GM13976 (cell line): ENCODE data around the gene PLCB1.

Experiments
- DNase-seq: peaks from one replicate; pipeline ENCODE4 v3.0.0; 2012; ENCODE audit warnings: low spot score
- CTCF ChIP-seq: IDR thresholded peaks from 2 replicates; pipeline ENCODE4 v1.5.1; 2012; ENCODE audit warnings: borderline replicate concordance, mild to moderate bottlenecking; ENCODE audit not compliant: insufficient read depth; ENCODE audit errors: extremely low read depth, missing control alignments, control extremely low read depth
- in situ Hi-C: fragments of 300-500 bp; cut with MboI; formaldehyde crosslinking; loops from one replicate; pipeline ENCODE4 v1.12.0; 2022; ENCODE audit warnings: low sequenced_read_pairs, mixed read lengths, inconsistent platforms; ENCODE audit not compliant: unreplicated experiment

PLCB1 gene

GRCh38 chr20:8118760-8119159 is 13.3 kb upstream of the PLCB1 start:
- no peak for TF ChIP-seq CTCF
- DNase-seq, result no peak
- in situ Hi-C loops, result no loop called here

DNA sequence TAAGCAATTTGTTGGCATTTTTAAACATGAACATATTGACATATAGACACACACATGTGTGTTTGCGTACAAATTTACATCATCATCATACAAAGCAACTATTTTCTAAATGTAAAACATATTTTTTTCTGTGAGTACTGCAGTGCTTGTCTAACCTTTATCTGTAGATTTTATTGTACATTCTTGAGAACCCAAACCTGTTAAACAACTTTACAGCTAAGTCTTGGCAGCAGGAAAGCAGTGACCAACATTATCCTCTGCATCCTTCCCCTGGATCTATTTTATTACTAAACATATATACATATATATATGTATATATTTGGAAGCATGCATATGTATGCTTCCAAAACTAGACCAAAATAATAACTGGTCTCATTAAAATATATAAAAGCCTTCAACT is 10.4 kb upstream of the PLCB1 start:
- in situ Hi-C loops, result no loop called here
- no peak for DNase-seq
- no peak for TF ChIP-seq CTCF

DNA sequence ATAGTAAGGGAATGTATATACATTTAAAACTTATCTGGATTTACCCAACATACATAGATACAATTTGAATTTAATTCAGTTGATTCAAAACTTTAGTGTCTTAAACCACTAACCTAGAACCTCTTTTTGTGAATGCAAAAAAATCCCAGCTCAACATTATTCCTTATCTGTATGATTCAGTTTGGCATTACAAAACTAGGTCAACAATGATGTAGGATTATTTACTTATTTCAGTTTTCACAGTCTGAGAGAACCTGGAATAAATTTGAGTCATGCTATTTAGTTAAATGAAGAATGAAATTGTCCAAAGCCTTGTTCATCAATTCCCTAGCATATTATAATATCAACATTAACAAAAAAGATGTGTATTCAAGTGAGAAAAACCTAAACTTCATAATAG is 7.4 kb upstream of the PLCB1 start:
- TF ChIP-seq CTCF, result no peak
- in situ Hi-C loops, result loop anchor here (25.0 kb wide), 1 partner anchor 588 kb away; no protein-coding TSS in a partner anchor

GRCh38 chr20:8126181-8126580 is 5.9 kb upstream of the PLCB1 start:
- TF ChIP-seq CTCF, result no peak
- no peak for DNase-seq
- in situ Hi-C loops, result loop anchor here (25.0 kb wide), 1 partner anchor 586 kb away; no protein-coding TSS in a partner anchor

More for the DNA sequence above, 7.4 kb upstream of the PLCB1 start:
- no peak for DNase-seq

GRCh38 chr20:8126841-8127378 is 5.2 kb upstream of the PLCB1 start:
- no peak for TF ChIP-seq CTCF

DNA sequence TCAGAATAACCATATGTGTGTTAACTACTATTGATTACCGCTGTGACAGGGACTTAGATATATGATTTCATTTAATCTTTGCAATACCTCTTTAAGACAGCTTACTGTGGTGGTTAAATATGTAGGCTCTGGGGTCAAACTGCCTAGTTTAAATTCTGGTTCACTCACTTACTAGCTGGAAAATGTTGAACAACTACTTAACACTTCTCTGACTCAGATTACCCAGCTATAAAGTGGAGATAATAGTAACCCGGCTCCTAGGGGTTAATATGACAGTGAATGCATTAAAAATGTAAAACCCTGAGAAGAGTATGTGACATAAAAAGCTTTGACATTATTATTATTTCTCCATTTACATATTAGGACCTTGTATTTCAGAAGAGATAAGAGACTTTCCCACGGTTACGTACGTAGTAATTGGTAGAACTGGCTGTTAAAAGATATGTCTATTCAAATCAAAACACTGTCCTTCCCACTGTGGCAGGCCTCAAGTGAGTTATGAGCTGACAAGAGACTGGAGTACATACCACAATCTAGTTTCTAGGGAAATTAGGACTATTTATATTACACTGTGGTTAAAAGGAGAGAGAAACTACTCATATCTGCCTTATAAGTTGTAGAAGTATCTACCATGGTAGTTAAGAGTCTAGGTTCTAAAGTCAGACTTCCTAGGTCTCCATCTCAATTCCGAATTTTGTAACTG is 4.4 kb upstream of the PLCB1 start:
- peak; percentile 17 for DNase-seq
- no peak for TF ChIP-seq CTCF
- in situ Hi-C loops, result loop anchor here (25.0 kb wide), 1 partner anchor 585 kb away; no protein-coding TSS in a partner anchor

More at GRCh38 chr20:8126841-8127378, 5.2 kb upstream of the PLCB1 start:
- in situ Hi-C loops, result loop anchor here (25.0 kb wide), 1 partner anchor 585 kb away; no protein-coding TSS in a partner anchor
- DNase-seq, result no peak
